ENCODE measurements around the gene MEGF10. TPM values are rescaled to one million over a fixed set of nuclear protein-coding genes. Genes with fewer than 3 reads are reported as not detected.

MEGF10 gene
- total RNA-seq, 3 donors from 2014 or later (not counting 1 experiment from before 2014, with no cell fraction given), result 1.4 TPM; not detected in 2

GRCh38 chr5:127297348-127298035 is 6.9 kb downstream of the MEGF10 start:
- no peak overlapping the region for H3K4me3 Mint-ChIP-seq

GRCh38 chr5:127298036-127298429 is 7.4 kb downstream of the MEGF10 start:
- 83% methylated on average over 4 of the region's 4 CpGs for WGBS (ENCODE audit: insufficient coverage)
- Histone ChIP-seq H3K4me1 (ENCODE audit: control insufficient read depth, insufficient read depth, low read length) (no peaks in the 10 kb centered on the region), H3K27me3 (ENCODE audit: control insufficient read depth, insufficient read depth, low read length) (peaks cover 7% of the 10 kb centered on the region), H3K9me3 (ENCODE audit: control insufficient read depth, insufficient read depth, low read length) (no peaks in the 10 kb centered on the region), H3K36me3 (ENCODE audit: control insufficient read depth, insufficient read depth, low read length) (no peaks in the 10 kb centered on the region), H3K4me3 (ENCODE audit: low read length) (no peak overlapping the region), H3K27ac (ENCODE audit: low read length) (no peak overlapping the region)
- ATAC-seq, result no peak
- Mint-ChIP-seq H3K27me3 (ENCODE audit: low read depth in 2 of 2) (peaks cover 21 to 45% of the 10 kb centered on the region in 2 donors), H3K4me3 (no peak overlapping the region), H3K36me3 (no peaks in the 10 kb centered on the region), H3K27ac (no peak overlapping the region), H3K4me1 (no peaks in the 10 kb centered on the region), H3K9me3 (no peaks in the 10 kb centered on the region)
- DNase-seq, result no peak
- intact Hi-C loops (cut with micrococcal nuclease), result no loop called here
- no peak for TF ChIP-seq CTCF (IDR thresholded peaks at IDR 0.05)

More at GRCh38 chr5:127297348-127298035, 6.9 kb downstream of the MEGF10 start:
- no peak for TF ChIP-seq CTCF (IDR thresholded peaks at IDR 0.05)
- no peaks in the 10 kb centered on the region for H3K36me3 Mint-ChIP-seq
- H3K27me3 Mint-ChIP-seq (ENCODE audit: low read depth in 2 of 2), result peaks cover 18 to 46% of the 10 kb centered on the region in 2 donors
- Histone ChIP-seq H3K27ac (ENCODE audit: low read length) (no peak overlapping the region), H3K9me3 (ENCODE audit: control insufficient read depth, insufficient read depth, low read length) (no peaks in the 10 kb centered on the region), H3K27me3 (ENCODE audit: control insufficient read depth, insufficient read depth, low read length) (peaks cover 11% of the 10 kb centered on the region), H3K4me1 (ENCODE audit: control insufficient read depth, insufficient read depth, low read length) (no peaks in the 10 kb centered on the region), H3K36me3 (ENCODE audit: control insufficient read depth, insufficient read depth, low read length) (no peaks in the 10 kb centered on the region), H3K4me3 (ENCODE audit: low read length) (no peak overlapping the region)
- intact Hi-C loops (cut with micrococcal nuclease), result no loop called here
- ATAC-seq (no peak), DNase-seq (no peak)
- no peaks in the 10 kb centered on the region for H3K4me1 Mint-ChIP-seq
- 82% methylated on average over 1 of the region's 4 CpGs for WGBS (ENCODE audit: insufficient coverage)
- H3K27ac Mint-ChIP-seq, result no peak overlapping the region
- H3K9me3 Mint-ChIP-seq, result no peaks in the 10 kb centered on the region

- Mint-ChIP-seq H3K36me3 (no peaks in the 10 kb centered on the region), H3K9me3 (no peaks in the 10 kb centered on the region), H3K4me3 (no peak overlapping the region), H3K27me3 (ENCODE audit: low read depth in 2 of 2) (peaks cover 21 to 39% of the 10 kb centered on the region in 2 donors), H3K27ac (no peak overlapping the region), H3K4me1 (no peaks in the 10 kb centered on the region)
- no peaks in the 10 kb centered on the region for H3K9me3 ChIP-seq (ENCODE audit: control insufficient read depth, insufficient read depth, low read length)
- no peaks in the 10 kb centered on the region for H3K36me3 ChIP-seq (ENCODE audit: control insufficient read depth, insufficient read depth, low read length)
- no peak for TF ChIP-seq CTCF (IDR thresholded peaks at IDR 0.05)
- H3K4me3 ChIP-seq (ENCODE audit: low read length), result no peak overlapping the region
- intact Hi-C loops (cut with micrococcal nuclease), result no loop called here
- peaks cover 5% of the 10 kb centered on the region for H3K27me3 ChIP-seq (ENCODE audit: control insufficient read depth, insufficient read depth, low read length)
- DNase-seq (no peak), ATAC-seq (no peak)
- no peaks in the 10 kb centered on the region for H3K4me1 ChIP-seq (ENCODE audit: control insufficient read depth, insufficient read depth, low read length)
- H3K27ac ChIP-seq (ENCODE audit: low read length), result no peak overlapping the region
- WGBS (ENCODE audit: insufficient coverage), result 81% methylated on average over 5 of the region's 5 CpGs
Measured at GRCh38 chr5:127298656-127299055, 8.1 kb downstream of the MEGF10 start.

GRCh38 chr5:127299678-127300077 is 9.1 kb downstream of the MEGF10 start:
- Mint-ChIP-seq H3K9me3 (no peaks in the 10 kb centered on the region), H3K36me3 (no peaks in the 10 kb centered on the region), H3K27ac (no peak overlapping the region), H3K4me1 (no peaks in the 10 kb centered on the region), H3K4me3 (no peak overlapping the region), H3K27me3 (ENCODE audit: low read depth in 2 of 2) (peaks cover 16 to 32% of the 10 kb centered on the region in 2 donors)
- WGBS (ENCODE audit: insufficient coverage), result 47% methylated on average over 1 of the region's 2 CpGs
- Histone ChIP-seq H3K4me1 (ENCODE audit: control insufficient read depth, insufficient read depth, low read length) (no peaks in the 10 kb centered on the region), H3K36me3 (ENCODE audit: control insufficient read depth, insufficient read depth, low read length) (no peaks in the 10 kb centered on the region), H3K27ac (ENCODE audit: low read length) (no peak overlapping the region), H3K9me3 (ENCODE audit: control insufficient read depth, insufficient read depth, low read length) (no peaks in the 10 kb centered on the region), H3K4me3 (ENCODE audit: low read length) (no peak overlapping the region), H3K27me3 (ENCODE audit: control insufficient read depth, insufficient read depth, low read length) (peaks cover 4% of the 10 kb centered on the region)
- no peak for ATAC-seq
- no peak for DNase-seq
- TF ChIP-seq CTCF (IDR thresholded peaks at IDR 0.05), result no peak
- intact Hi-C loops (cut with micrococcal nuclease), result no loop called here
